SK-N-SH treated with all-trans-retinoic acid at 6 μM for 48 hours (cell line): ENCODE data around the gene COL1A2.

Experiments
- ATAC-seq: fragments of 200-7000 bp; cut with Tn5 transposase; 3 replicates; pipeline ENCODE4 v1.9.1; 2020; ENCODE audit warnings: mild to moderate bottlenecking, moderate library complexity
- ARNTL ChIP-seq: fragments of 450-650 bp; formaldehyde crosslinking; IDR thresholded peaks from 2 replicates; pipeline ENCODE4 v1.5.0; 2020; ENCODE audit warnings: low read depth, mild to moderate bottlenecking, moderate library complexity, borderline replicate concordance
- BACH2 ChIP-seq: fragments of 250-450 bp; sonication (Bioruptor Pico); IDR thresholded peaks from 2 replicates; pipeline ENCODE4 v1.9.0; 2021; ENCODE audit warnings: mild to moderate bottlenecking, borderline replicate concordance
- CSDC2 ChIP-seq: fragments of 250-450 bp; sonication (Bioruptor Pico); IDR thresholded peaks from 2 replicates; pipeline ENCODE4 v1.5.0; 2020; ENCODE audit warnings: mild to moderate bottlenecking, moderate library complexity
- ISL1 ChIP-seq: fragments of 250-450 bp; sonication (Bioruptor Pico); IDR thresholded peaks from 2 replicates; pipeline ENCODE4 v2.1.2; 2022; ENCODE audit warnings: mild to moderate bottlenecking, moderate library complexity
- OSR1 ChIP-seq: fragments of 250-450 bp; sonication (Bioruptor Pico); IDR thresholded peaks from 2 replicates; pipeline ENCODE4 v1.8.0; 2022; ENCODE audit warnings: moderate library complexity, mild to moderate bottlenecking, inconsistent platforms
- PPARA ChIP-seq: fragments of 250-450 bp; sonication (Bioruptor Pico); IDR thresholded peaks from 2 replicates; pipeline ENCODE4 v1.5.0; 2020; ENCODE audit warnings: mild to moderate bottlenecking, borderline replicate concordance
- RARB ChIP-seq: fragments of 250-450 bp; sonication (Bioruptor Pico); IDR thresholded peaks from 2 replicates; pipeline ENCODE4 v1.8.0; 2021; ENCODE audit warnings: mild to moderate bottlenecking, moderate library complexity
- SNAI2 ChIP-seq: fragments of 250-450 bp; sonication (Bioruptor Pico); IDR thresholded peaks from 2 replicates; pipeline ENCODE4 v1.5.0; 2020; ENCODE audit warnings: mild to moderate bottlenecking, moderate library complexity
- ZFP3 ChIP-seq: fragments of 250-450 bp; sonication (Bioruptor Pico); IDR thresholded peaks from 2 replicates; pipeline ENCODE4 v1.5.0; 2020; ENCODE audit warnings: mild to moderate bottlenecking, moderate library complexity
- ZNF565 ChIP-seq: fragments of 450-650 bp; formaldehyde crosslinking; conservative IDR thresholded peaks from 2 replicates; pipeline ENCODE4 v1.5.0; 2020; ENCODE audit warnings: low read depth, mild to moderate bottlenecking, moderate library complexity
- TF ChIP-seq, protein P1 (sequence below): fragments of 250-450 bp; sonication (Bioruptor Pico); IDR thresholded peaks from 2 replicates; pipeline ENCODE4 v1.5.0; 2020; ENCODE audit warnings: mild to moderate bottlenecking, moderate library complexity
- TF ChIP-seq, protein P2 (sequence below): fragments of 250-450 bp; sonication (Bioruptor Pico); IDR thresholded peaks from 2 replicates; pipeline ENCODE4 v1.5.1; 2021; ENCODE audit warnings: mild to moderate bottlenecking, moderate library complexity
- TF ChIP-seq, protein P3 (sequence below): fragments of 250-450 bp; sonication (Bioruptor Pico); IDR thresholded peaks from 2 replicates; pipeline ENCODE4 v1.5.1; 2020; ENCODE audit warnings: low read depth, mild to moderate bottlenecking, moderate library complexity
- TF ChIP-seq, protein P4 (sequence below): fragments of 250-450 bp; sonication (Bioruptor Pico); IDR thresholded peaks from 2 replicates; pipeline ENCODE4 v1.8.0; 2021; ENCODE audit warnings: low read depth, mild to moderate bottlenecking, moderate library complexity, borderline replicate concordance
- TF ChIP-seq, protein P5 (sequence below): fragments of 250-450 bp; sonication (Bioruptor Pico); IDR thresholded peaks from 2 replicates; pipeline ENCODE4 v1.8.0; 2020; ENCODE audit warnings: mild to moderate bottlenecking, moderate library complexity, borderline replicate concordance

Gene COL1A2

DNA sequence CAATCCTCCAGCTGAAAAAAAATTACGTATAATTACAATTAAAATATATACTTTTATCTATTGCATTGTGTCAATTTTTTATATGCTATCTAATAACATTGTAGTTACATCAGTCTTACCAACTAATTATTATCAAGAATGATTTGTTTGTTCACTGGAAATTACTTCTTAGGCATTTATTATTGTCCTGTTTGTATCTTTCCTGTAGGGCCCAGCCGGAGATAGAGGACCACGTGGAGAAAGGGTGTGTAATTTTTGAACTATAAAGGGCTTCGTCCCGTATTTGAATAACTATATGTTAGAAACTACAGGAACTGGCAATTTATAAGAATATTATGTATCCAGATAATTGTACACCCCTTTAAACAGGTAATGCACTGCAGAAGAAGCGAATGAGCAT lies 4.1 kb downstream of the COL1A2 start:
- ATAC-seq: no peak
- TF ChIP-seq RARB (CRISPR knock-in tag) (no peak), ZFP3 (CRISPR knock-in tag) (no peak), ZNF565 (CRISPR knock-in tag) (no peak), PPARA (no peak), SNAI2 (CRISPR knock-in tag) (no peak), CSDC2 (CRISPR knock-in tag) (no peak), OSR1 (CRISPR knock-in tag) (no peak), BACH2 (CRISPR knock-in tag) (no peak), ISL1 (no peak)
- TF ChIP-seq, protein P1, sequence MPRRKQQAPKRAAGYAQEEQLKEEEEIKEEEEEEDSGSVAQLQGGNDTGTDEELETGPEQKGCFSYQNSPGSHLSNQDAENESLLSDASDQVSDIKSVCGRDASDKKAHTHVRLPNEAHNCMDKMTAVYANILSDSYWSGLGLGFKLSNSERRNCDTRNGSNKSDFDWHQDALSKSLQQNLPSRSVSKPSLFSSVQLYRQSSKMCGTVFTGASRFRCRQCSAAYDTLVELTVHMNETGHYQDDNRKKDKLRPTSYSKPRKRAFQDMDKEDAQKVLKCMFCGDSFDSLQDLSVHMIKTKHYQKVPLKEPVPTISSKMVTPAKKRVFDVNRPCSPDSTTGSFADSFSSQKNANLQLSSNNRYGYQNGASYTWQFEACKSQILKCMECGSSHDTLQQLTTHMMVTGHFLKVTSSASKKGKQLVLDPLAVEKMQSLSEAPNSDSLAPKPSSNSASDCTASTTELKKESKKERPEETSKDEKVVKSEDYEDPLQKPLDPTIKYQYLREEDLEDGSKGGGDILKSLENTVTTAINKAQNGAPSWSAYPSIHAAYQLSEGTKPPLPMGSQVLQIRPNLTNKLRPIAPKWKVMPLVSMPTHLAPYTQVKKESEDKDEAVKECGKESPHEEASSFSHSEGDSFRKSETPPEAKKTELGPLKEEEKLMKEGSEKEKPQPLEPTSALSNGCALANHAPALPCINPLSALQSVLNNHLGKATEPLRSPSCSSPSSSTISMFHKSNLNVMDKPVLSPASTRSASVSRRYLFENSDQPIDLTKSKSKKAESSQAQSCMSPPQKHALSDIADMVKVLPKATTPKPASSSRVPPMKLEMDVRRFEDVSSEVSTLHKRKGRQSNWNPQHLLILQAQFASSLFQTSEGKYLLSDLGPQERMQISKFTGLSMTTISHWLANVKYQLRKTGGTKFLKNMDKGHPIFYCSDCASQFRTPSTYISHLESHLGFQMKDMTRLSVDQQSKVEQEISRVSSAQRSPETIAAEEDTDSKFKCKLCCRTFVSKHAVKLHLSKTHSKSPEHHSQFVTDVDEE (CRISPR knock-in tag): no peak
- TF ChIP-seq, protein P2, sequence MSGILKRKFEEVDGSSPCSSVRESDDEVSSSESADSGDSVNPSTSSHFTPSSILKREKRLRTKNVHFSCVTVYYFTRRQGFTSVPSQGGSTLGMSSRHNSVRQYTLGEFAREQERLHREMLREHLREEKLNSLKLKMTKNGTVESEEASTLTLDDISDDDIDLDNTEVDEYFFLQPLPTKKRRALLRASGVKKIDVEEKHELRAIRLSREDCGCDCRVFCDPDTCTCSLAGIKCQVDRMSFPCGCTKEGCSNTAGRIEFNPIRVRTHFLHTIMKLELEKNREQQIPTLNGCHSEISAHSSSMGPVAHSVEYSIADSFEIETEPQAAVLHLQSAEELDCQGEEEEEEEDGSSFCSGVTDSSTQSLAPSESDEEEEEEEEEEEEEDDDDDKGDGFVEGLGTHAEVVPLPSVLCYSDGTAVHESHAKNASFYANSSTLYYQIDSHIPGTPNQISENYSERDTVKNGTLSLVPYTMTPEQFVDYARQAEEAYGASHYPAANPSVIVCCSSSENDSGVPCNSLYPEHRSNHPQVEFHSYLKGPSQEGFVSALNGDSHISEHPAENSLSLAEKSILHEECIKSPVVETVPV (CRISPR knock-in tag): no peak
- TF ChIP-seq, protein P3, sequence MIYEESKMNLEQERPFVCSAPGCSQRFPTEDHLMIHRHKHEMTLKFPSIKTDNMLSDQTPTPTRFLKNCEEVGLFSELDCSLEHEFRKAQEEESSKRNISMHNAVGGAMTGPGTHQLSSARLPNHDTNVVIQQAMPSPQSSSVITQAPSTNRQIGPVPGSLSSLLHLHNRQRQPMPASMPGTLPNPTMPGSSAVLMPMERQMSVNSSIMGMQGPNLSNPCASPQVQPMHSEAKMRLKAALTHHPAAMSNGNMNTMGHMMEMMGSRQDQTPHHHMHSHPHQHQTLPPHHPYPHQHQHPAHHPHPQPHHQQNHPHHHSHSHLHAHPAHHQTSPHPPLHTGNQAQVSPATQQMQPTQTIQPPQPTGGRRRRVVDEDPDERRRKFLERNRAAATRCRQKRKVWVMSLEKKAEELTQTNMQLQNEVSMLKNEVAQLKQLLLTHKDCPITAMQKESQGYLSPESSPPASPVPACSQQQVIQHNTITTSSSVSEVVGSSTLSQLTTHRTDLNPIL (CRISPR knock-in tag): no peak
- TF ChIP-seq, protein P4, sequence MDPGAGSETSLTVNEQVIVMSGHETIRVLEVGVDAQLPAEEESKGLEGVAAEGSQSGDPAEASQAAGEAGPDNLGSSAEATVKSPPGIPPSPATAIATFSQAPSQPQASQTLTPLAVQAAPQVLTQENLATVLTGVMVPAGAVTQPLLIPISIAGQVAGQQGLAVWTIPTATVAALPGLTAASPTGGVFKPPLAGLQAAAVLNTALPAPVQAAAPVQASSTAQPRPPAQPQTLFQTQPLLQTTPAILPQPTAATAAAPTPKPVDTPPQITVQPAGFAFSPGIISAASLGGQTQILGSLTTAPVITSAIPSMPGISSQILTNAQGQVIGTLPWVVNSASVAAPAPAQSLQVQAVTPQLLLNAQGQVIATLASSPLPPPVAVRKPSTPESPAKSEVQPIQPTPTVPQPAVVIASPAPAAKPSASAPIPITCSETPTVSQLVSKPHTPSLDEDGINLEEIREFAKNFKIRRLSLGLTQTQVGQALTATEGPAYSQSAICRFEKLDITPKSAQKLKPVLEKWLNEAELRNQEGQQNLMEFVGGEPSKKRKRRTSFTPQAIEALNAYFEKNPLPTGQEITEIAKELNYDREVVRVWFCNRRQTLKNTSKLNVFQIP: no peak

DNA sequence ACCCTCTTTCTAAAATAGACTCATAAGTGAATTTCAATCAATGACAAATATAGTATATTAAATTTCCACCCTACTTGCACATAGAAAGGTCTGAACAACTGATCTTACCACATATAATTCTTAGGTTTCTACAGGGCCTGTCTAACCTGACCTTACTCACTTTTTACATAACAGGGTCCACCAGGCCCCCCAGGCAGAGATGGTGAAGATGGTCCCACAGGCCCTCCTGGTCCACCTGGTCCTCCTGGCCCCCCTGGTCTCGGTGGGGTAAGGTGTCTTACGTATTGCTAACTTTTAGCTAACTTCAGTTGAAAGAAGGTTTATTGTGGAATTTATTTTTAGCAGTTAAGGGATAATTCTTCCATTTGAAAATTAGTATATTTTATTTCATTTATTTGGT lies 5.3 kb downstream of the COL1A2 start:
- no peak for TF ChIP-seq ARNTL (CRISPR knock-in tag)
- TF ChIP-seq, protein P5, sequence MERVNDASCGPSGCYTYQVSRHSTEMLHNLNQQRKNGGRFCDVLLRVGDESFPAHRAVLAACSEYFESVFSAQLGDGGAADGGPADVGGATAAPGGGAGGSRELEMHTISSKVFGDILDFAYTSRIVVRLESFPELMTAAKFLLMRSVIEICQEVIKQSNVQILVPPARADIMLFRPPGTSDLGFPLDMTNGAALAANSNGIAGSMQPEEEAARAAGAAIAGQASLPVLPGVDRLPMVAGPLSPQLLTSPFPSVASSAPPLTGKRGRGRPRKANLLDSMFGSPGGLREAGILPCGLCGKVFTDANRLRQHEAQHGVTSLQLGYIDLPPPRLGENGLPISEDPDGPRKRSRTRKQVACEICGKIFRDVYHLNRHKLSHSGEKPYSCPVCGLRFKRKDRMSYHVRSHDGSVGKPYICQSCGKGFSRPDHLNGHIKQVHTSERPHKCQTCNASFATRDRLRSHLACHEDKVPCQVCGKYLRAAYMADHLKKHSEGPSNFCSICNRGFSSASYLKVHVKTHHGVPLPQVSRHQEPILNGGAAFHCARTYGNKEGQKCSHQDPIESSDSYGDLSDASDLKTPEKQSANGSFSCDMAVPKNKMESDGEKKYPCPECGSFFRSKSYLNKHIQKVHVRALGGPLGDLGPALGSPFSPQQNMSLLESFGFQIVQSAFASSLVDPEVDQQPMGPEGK (CRISPR knock-in tag): no peak
- TF ChIP-seq, protein P4: no peak
- TF ChIP-seq, protein P3 (CRISPR knock-in tag): no peak
- TF ChIP-seq, protein P2 (CRISPR knock-in tag): no peak
- ATAC-seq: no peak
